Motor neuron (in vitro differentiated cells): ENCODE data around the gene THPO. TPM values are rescaled to one million over a fixed set of nuclear protein-coding genes. Genes with fewer than 3 reads are reported as not detected.
"Not testable (repeated sequence)": the region's sequence is repeated elsewhere in the genome, so short reads cannot be mapped to it uniquely, and the experiment has no call there.

ENCODE experiments used
- ATAC-seq, 8 experiments: fragments of 200-7000 bp; cut with Tn5 transposase; replicated peaks in 6 of 8; 2 replicates each; pipeline ENCODE4 v1.8.0; 2021; ENCODE audit warnings: mild to moderate bottlenecking in 8 of 8, moderate library complexity in 8 of 8
- H3K27ac ChIP-seq, 2 donors: fragments of 250-450 bp; sonication (Bioruptor Pico); 2 replicates each; pipeline ENCODE4 v1.9.0; 2021; ENCODE audit warnings: antibody characterized with exemption in 2 of 2, mild to moderate bottlenecking in 2 of 2, moderate library complexity in 1 of 2
- H3K4me1 ChIP-seq, 2 donors: fragments of 250-450 bp; sonication (Bioruptor Pico); replicated peaks in 1 of 2; 2 replicates each; pipeline ENCODE4 v1.6.1; 2021; ENCODE audit warnings: antibody characterized with exemption in 2 of 2, mild to moderate bottlenecking in 2 of 2, moderate library complexity in 1 of 2
- H3K4me3 ChIP-seq, 5 donors: fragments of 250-450 bp; sonication (Bioruptor Pico); 2 replicates each; pipeline ENCODE4 v1.9.0; 2021; ENCODE audit warnings: antibody characterized with exemption in 5 of 5, mild to moderate bottlenecking in 5 of 5, moderate library complexity in 4 of 5
- WGBS, 10 experiments: fragments of 450-650 bp; shearing (Covaris generic); methylation state at CpG; one replicate each; pipeline ENCODE4 v1.0.0; 2022; 5-methylcytosine and 5-hydroxymethylcytosine counted together
- in situ Hi-C, 9 experiments: fragments of 400-800 bp; cut with MboI; loops; one replicate each; pipeline ENCODE4 v1.15.0; 2021; ENCODE audit warnings: low sequenced_read_pairs in 9 of 9, low pct_unique_long_range_greater_than_20kb in 2 of 9; ENCODE audit not compliant: unreplicated experiment in 9 of 9
- total RNA-seq, 8 experiments: library from RNA; unstranded; fragments of 300-600 nt; gene quantifications; 2 replicates each; pipeline versions ENCODE4 v1.2.3 to v1.2.4, GENCODE V29; 2022

The THPO gene
- total RNA-seq, 8 experiments from 2014 or later, result 0.22 to 1.4 (median 0.53) TPM

DNA sequence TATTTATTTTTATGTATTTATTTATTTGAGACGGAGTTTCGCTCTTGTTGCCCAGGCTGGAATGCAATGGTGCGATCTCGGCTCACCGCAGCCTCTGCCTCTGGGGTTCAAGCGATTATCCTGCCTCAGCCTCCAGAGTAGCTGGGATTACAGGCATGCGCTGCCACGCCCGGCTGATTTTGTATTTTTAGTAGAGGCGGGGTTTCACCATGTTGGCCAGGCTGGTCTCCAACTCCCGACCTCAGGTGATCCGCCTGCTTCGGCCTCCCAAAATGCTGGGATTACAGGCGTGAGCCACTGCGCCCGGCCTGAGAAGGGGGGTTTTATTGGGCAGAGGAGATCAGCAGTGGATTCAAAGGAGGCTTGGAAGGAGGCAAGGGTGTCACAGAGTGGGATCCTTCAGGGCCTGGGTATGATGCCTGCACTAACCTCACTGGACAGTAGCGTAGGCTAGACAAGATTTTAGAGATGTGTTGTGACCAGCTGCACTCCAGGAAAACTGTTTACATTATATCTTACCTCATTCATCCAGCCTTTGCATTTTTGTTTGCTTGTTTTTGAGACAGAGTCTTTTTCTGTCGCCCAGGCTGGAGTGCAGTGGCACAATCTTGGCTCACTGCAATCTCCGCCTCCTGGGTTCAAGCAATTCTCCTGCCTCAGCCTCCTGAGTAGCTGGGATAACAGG, 38.4 kb downstream of the THPO start:
- WGBS, 10 experiments, result 82 to 100% (median 96%) methylated on average over 1 to 12 of the region's 19 CpGs
- Histone ChIP-seq H3K27ac (peak overlapping the region; percentile 55 to 71), H3K4me3 (peak overlapping the region; percentile 25 to 79 (median 37)), H3K4me1 (peaks cover 25 to 28% of the 10 kb centered on the region in 2 donors)
- in situ Hi-C loops, ATAC-seq: not testable (repeated sequence)

DNA sequence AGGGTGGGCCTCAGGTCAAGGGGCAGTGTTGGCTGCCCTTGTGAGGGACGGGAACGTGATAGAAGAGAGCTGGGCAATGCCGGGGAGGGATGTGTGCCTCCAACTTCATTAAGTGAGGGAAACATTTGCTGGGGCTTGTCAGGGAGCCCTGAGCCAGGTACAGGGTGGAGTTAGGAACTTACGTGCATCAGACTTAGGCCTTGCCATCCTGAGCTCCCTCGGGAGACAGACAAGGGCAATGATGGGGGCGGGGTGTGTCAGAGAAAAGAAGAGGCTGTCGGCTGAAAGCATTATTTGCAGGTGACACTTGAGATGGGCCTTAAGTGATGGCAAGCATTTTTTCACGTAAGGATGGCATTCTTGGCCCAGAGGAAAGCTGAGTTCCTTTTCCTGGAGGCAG, 39.0 kb downstream of the THPO start:
- H3K27ac ChIP-seq, result peak overlapping the region; percentile 55 to 71
- ATAC-seq, result no peak
- in situ Hi-C loops, result no loop called here
- H3K4me3 ChIP-seq, result peak overlapping the region; percentile 25 to 79 (median 37)
- 29 to 100% (median 51%) methylated on average over 1 to 7 of the region's 8 CpGs; no CpG with 5 or more reads in 3 of the 10 experiments for WGBS, 10 experiments
- H3K4me1 ChIP-seq, result peaks cover 25 to 28% of the 10 kb centered on the region in 2 donors

DNA sequence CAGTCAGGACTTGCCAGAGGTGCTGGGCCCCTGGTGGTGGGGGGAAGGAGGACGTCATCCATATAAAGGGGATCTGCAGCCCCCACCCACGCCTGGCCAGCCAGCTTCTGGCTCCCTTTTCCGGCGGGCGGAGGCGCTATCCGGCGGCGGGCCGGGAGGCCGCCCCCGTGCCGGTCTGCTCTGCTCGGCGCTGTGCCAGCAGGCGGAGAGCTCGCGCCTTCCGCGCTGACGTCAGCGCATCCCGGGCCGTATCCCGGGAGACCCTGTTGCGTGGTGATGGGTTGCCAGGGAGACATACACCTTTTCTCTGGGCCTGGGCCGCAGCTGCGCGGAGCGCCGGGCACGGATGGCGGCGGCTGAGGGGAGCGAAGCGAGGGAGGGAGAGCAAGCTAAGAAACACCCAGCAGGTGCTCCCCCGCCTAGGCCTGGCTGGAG, 39.5 kb downstream of the THPO start:
- in situ Hi-C loops, result no loop called here
- H3K4me3 ChIP-seq, result peak overlapping the region; percentile 25 to 79 (median 37)
- WGBS, 10 experiments, result 0% methylated on average over 1 to 11 of the region's 37 CpGs; no CpG with 5 or more reads in 7 of the 10 experiments
- peaks cover 25 to 28% of the 10 kb centered on the region in 2 donors for H3K4me1 ChIP-seq
- peak overlapping the region; percentile 74 to 96 for H3K27ac ChIP-seq
- peak in 6 of 8 experiments; percentile 5 to 85 (median 79) for ATAC-seq

DNA sequence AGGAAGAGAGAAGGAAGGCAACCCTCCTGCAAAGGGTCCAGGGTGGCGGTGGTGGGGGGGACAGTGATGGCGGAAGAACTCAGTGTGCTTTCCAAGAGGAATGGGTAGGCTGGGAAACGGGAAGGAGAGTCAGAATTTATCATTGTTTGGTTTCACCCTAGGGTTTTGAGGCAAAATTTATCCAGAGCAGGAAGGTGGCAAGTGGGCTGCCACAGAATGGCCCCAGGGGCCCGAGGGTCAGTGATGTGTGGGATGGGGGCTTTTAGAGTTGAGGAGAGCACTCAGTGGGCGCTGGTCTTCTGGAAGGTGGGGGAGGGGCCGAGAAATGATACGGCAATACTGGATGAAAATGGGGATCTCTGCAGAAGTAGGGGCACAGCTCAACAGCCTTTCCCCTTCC, 40.0 kb downstream of the THPO start:
- in situ Hi-C loops, result no loop called here
- Histone ChIP-seq H3K4me3 (peak overlapping the region; percentile 13 to 79 (median 37)), H3K4me1 (peaks cover 25 to 28% of the 10 kb centered on the region in 2 donors), H3K27ac (peak overlapping the region; percentile 74 to 96)
- 60 to 86% (median 73%) methylated on average over 2 to 4 of the region's 7 CpGs; no CpG with 5 or more reads in 4 of the 10 experiments for WGBS, 10 experiments
- no peak for ATAC-seq

DNA sequence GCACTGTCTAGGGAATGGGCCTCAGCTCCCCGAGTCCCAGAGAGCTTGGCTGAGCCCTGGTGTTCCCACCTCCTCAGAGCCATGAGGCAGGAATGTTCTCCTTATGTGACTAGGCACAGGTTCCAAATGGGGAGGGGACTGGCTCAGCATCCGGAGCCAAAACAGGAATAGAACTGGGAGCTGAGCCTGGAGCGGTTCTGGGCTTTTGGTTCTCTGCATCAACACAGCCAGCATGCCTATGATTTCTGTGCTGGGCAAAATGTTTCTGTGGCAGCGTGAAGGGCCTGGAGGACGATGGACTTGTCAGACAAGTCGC, 40.6 kb downstream of the THPO start, which contains the start of gene FAM131A:
FAM131A (plus strand) TSS at position 202 of the 316 bp plus-strand sequence; CDS start at position 233, 31 bp downstream.
- ATAC-seq, result no peak
- in situ Hi-C loops, result no loop called here
- Histone ChIP-seq H3K4me3 (peak within 1 kb of the TSS; percentile 75 to 94 (median 83)), H3K4me1 (peaks cover 25 to 28% of the 10 kb centered on the region in 2 donors), H3K27ac (peak within 1 kb of the TSS; percentile 96 to 97)
- 43 to 94% (median 67%) methylated on average over 1 to 5 of the region's 6 CpGs; no CpG with 5 or more reads in 2 of the 10 experiments for WGBS, 10 experiments

DNA sequence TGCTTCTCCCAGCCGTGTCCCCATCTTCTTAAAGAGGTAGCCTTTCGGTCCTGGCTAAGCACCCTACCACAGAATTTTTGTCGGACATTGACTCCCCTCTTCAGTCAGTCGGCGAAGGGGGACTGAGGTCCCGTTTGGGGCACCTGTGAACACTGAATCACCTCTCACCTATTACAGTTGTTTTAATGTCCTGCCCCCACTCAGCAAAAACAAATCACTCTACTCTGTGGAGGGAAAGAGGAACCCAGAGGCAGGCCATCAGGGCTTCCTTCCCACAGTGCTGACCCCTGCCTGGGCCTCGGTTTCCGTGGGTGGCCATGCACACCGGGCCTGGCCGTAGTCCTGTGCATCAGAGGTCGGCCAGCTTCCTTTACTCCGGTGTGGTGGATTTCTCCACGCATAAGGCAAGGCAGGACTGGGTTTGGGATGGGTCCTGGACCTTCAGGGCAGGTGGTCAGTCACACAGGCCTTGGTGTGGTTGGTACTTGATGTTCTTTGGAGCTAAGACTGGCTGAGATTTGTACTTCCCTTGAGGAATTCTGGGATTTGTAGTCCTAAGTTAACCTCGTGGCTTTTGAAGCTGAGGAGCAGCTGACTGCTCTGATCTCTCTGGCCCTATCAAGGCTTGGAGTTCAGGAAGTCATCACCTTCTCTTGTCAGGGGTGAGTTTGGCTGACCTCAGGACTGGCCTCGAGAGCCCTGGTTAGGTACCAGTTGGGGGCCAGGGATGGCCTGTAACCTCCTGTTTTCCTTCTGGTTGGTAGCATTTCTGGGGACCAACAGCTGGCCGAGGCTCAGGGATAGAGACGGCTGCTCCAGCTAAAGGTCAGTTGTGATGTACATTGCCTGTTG, 41.2 kb downstream of the THPO start:
- in situ Hi-C loops, result no loop called here
- Histone ChIP-seq H3K4me3 (peak overlapping the region; percentile 75 to 94 (median 83)), H3K4me1 (peaks cover 25 to 28% of the 10 kb centered on the region in 2 donors), H3K27ac (peak overlapping the region; percentile 96 to 97)
- 0 to 100% (median 18%) methylated on average over 1 to 6 of the region's 17 CpGs; no CpG with 5 or more reads in 2 of the 10 experiments for WGBS, 10 experiments
- peak in 3 of 8 experiments; percentile 6 to 16 (median 11) for ATAC-seq

DNA sequence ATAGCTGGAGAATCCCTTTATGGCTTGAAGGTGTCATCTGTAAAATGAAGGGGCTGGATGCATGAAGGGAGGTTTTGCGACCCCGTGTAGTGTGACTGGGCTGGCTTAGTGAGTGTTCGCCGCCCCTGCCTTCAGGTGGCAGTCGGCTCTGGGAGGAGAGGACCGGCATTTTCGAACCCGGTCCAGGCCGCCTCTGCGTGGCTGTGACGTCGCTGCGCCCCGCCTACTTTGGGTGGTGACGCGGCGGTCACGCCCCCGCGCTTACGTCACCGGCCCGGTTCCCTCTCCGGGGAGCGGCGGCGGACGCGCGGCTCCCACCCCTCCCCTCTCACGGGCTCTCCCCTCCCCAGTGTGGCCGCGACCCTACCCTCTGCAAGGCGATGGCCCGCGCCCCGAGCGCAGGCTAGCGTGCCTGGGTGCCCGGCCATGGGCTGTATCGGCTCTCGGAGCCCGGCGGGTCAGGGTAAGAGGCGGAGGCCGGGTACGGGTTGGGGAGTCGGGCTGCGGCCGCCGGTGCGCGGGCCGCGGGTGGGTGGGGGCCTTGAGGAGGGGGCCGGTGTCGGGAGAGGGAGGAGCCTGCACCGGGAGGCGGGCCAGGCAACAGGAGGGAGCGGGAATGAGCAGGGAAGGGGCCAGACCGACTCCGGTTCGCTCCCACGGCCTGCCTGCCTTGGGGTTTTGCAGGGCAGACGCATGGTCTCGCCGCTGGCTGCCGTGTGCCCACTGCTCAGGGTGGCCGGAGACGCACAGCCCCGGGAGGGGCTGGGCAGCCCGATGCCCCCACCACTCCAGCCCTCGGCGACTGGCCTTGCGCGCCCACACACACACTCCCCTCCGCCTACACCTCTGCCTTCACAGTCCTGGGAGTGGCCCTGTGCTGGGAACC, 42.1 kb downstream of the THPO start:
- in situ Hi-C loops, result no loop called here
- Histone ChIP-seq H3K4me3 (peak overlapping the region; percentile 75 to 94 (median 83)), H3K4me1 (peaks cover 25 to 28% of the 10 kb centered on the region in 2 donors), H3K27ac (peak overlapping the region; percentile 96 to 97)
- 0 to 6% (median 3%) methylated on average over 1 to 8 of the region's 77 CpGs; no CpG with 5 or more reads in 4 of the 10 experiments for WGBS, 10 experiments
- peak; percentile 49 to 72 (median 57) for ATAC-seq

DNA sequence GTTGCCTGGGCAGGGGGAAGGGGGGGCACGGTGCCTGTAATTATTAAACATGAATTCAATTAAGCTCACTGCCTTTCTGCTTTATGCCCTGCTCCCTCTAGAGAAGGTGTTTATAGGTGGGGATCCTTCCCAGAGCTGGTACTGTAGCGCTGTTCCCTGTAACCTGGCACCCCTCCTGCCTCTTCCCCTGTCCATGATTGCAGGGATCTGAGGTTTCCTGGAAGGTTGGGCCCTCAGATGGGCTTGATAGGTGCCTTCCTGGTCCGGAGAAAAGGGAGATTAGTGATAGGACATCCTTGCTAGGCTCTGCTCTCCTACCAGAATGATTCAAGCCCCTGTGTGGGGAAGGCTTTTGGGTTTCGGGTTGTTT, 42.7 kb downstream of the THPO start:
- in situ Hi-C loops, result no loop called here
- peaks cover 25 to 28% of the 10 kb centered on the region in 2 donors for H3K4me1 ChIP-seq
- peak overlapping the region; percentile 75 to 94 (median 83) for H3K4me3 ChIP-seq
- H3K27ac ChIP-seq, result peak overlapping the region; percentile 96 to 97
- ATAC-seq, result peak in 1 of 8 experiments; percentile 7
- whole genome bisulfite sequencing, 10 experiments, result 0 to 100% (median 50%) methylated on average over 1 to 2 of the region's 4 CpGs; no CpG with 5 or more reads in 7 of the 10 experiments

DNA sequence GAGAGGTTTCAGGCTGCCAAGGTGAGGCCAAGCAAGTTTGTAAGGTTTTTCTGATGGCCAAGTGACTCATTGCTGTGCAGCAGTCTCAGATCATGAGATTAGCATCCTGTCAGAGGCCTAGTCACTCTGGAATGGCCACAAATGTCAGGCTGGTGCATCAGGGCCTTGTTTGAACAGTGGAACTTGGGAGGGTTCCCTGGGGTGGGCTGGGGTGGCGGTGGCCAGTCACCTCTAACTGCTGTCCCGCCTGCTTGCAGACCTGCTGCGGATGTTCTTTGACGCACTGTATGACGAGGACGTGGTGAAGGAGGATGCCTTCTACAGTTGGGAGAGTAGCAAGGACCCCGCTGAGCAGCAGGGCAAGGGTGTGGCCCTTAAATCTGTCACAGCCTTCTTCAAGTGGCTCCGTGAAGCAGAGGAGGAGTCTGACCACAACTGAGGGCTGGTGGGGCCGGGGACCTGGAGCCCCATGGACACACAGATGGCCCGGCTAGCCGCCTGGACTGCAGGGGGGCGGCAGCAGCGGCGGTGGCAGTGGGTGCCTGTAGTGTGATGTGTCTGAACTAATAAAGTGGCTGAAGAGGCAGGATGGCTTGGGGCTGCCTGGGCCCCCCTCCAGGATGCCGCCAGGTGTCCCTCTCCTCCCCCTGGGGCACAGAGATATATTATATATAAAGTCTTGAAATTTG, 43.4 kb downstream of the THPO start:
- peak in 1 of 8 experiments; percentile 3 for ATAC-seq
- no peak overlapping the region for H3K4me3 ChIP-seq
- peaks cover 19 to 22% of the 10 kb centered on the region in 2 donors for H3K4me1 ChIP-seq
- in situ Hi-C loops, result no loop called here
- 31 to 100% (median 85%) methylated on average over 1 to 7 of the region's 15 CpGs; no CpG with 5 or more reads in 6 of the 10 experiments for WGBS, 10 experiments
- H3K27ac ChIP-seq, result peak overlapping the region in 1 of 2 donors; percentile 96

DNA sequence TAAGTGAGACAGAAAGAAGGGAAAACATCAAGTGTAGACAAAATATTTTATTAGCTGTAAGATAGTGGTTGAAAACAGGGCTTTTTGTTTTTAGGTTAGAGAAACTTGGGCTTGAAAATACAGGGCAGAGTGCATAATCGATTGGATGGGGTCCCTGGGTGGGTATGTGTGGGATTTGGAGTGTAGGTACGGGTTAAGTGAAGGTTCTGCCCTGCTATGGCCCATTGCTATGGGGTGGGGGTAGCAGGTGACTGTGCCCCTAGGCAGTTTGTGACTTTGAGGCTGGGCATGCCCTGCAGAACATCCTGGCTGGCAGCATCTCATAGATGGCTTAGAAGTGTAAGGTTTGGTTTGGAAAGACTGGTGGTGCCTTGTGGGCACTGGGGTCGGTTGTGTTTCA, 44.3 kb downstream of the THPO start:
- WGBS, 10 experiments, result 60 to 100% (median 86%) methylated on average over 1 to 3 of the region's 3 CpGs; no CpG with 5 or more reads in 4 of the 10 experiments
- no peak for ATAC-seq
- Histone ChIP-seq H3K27ac (no peak overlapping the region), H3K4me1 (peaks cover 14% of the 10 kb centered on the region in 2 donors), H3K4me3 (no peak overlapping the region)
- in situ Hi-C loops, result no loop called here

DNA sequence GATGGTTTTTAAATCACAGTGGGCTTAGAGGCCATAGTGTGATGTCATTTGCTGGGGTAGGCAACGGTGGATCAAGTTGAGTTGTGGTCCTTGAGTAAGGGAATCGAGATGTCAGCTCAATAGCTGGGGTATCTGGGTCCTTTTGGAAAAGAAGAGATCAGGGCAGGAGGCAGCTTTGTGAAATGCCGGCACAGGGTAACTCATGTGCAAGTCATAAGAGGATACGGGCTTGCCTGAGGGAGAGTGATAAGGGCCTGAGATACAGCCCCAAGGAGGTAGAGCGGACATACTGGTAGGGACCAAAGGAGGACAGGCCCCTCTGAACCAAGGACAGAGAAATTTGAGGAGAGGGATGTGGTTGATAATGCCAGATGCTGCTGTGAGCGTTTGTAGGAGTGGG, 44.8 kb downstream of the THPO start:
- H3K4me1 ChIP-seq, result peaks cover 12 to 13% of the 10 kb centered on the region in 2 donors
- WGBS, 10 experiments, result 65 to 100% (median 86%) methylated on average over 2 to 6 of the region's 6 CpGs; no CpG with 5 or more reads in 2 of the 10 experiments
- no peak overlapping the region for H3K4me3 ChIP-seq
- H3K27ac ChIP-seq, result no peak overlapping the region
- in situ Hi-C loops, result no loop called here
- ATAC-seq, result no peak
